ENCODE data around the gene PTDSS2. TPM values are rescaled to one million over a fixed set of nuclear protein-coding genes. Genes with fewer than 3 reads are reported as not detected.

PTDSS2 gene
- total and polyA plus RNA-seq, 2 of the 13 experiments (the other 11 are each of a cell fraction or from before 2014, with no cell fraction given), result 21.7 to 26.4 TPM

DNA sequence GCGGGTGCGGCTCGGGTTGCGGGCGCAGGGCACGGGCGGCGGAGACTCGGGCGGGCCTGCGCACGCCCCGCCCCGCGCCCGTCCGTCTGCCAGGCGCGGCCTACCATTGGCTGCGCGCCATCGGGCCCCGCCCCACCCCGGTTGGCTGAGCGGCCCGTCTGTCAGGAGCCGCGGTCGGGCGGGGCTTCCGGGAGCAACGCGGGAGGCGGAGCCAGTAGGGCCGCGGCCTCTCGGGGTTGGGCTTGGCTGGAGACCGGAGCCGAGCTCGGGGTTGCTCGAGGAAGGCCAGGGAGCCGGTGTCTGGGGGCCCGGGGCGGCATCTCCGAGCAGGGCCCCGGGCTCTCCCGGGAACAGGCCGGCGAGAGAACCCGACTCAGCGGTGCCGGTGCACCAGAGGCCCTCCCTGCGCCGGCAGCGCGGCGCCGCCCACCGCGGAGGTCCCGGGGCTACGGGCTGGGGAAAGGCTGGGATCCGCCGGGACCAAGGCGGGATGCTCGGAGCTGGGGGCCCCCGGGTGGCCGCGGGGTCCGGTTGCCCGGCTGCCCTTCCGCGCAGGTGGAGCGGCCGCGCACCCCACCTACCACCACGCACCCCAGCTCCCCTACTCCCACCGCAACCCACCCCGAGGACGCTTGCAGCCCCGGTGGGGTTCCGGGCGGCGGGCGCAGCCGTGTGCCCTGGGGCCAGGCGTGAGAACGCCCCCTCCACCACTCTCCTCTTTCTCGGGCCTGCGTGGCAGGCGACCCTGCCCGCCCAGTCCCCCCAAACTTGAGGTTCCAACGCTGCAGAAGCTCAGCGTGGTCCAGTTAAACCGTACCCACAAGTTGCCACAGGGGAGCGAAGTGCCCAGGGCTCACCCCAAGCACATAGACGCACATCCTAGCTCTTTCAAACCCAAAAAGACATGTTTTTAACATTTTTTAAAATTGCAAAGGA lies 85.7 kb downstream of the PTDSS2 start, which contains the start of gene HRAS:
Gene HRAS (minus strand): TSS at position 58 of the 936 bp plus-strand sequence.
- peak within 1 kb of the TSS; percentile 94 for H3K4me2 ChIP-seq (ENCODE audit: low read depth, low read length)
- H3K36me3 ChIP-seq (replicated peaks in 1 of 2; ENCODE audit: control insufficient read depth in 1 of 2, insufficient read depth in 2 of 2, low read length in 2 of 2), result peaks cover 10 to 19% of the 10 kb centered on the region in 2 experiments; a peak in 4 of 5 replicates
- in situ Hi-C loops (cut with HindIII; ENCODE audit: extremely low pct_ligation_motif_present, low pct_unique_long_range_greater_than_20kb), result no loop called here
- H3K27ac ChIP-seq (ENCODE audit: extremely low read length, insufficient read depth, low read length), result peak within 1 kb of the TSS; percentile 75
- peaks cover 5 to 11% of the 10 kb centered on the region in 2 experiments; a peak in 4 of 5 replicates for H3K27me3 ChIP-seq (ENCODE audit: control insufficient read depth in 1 of 2, insufficient read depth in 2 of 2, low read length in 2 of 2)
- no TSS peak for BruUV-seq (replicated peaks)
- POLR2A ChIA-PET, result interaction anchor here (0.7 to 1.5 kb wide), 17 partner anchors 9 to 284 kb away, joined by 3 to 7 read pairs (median 4); partner anchors contain the start of genes PHRF1, PNPLA2 and RNH1
- FAIRE-seq (no peak), DNase-seq (ENCODE audit: low spot score) (peak; percentile 83), ATAC-seq (peak; percentile 84)
- peaks cover 4% of the 10 kb centered on the region for H3K79me2 ChIP-seq (ENCODE audit: insufficient read depth, low read length)
- CTCF ChIA-PET (ENCODE audit: low intra/inter-chr PET ratio, low total read pairs), result interaction anchor here (0.6 kb wide), 1 partner anchor 217 kb away, joined by 4 read pairs; no protein-coding TSS in a partner anchor
- intact Hi-C loops (cut with micrococcal nuclease; ENCODE audit: unreplicated experiment), result no loop called here
- no peaks in the 10 kb centered on the region for H3K9me3 ChIP-seq (ENCODE audit: low read length)
- H3K9ac ChIP-seq (ENCODE audit: insufficient read depth, low read depth, low read length), result peak within 1 kb of the TSS; percentile 82
- H3K4me1 ChIP-seq (ENCODE audit: insufficient read depth, low read length), result peaks cover 47% of the 10 kb centered on the region
- H4K20me1 ChIP-seq (ENCODE audit: insufficient read depth, low read length), result no peaks in the 10 kb centered on the region; the same call in 1 of the 2 replicates
- peak within 1 kb of the TSS; percentile 93 to 95 (median 95) for H3K4me3 ChIP-seq (replicated peaks in 1 of 3; ENCODE audit: insufficient read depth in 1 of 3, low read depth in 2 of 3, low read length in 3 of 3)
- H2AFZ ChIP-seq (ENCODE audit: low read length), result no peak within 1 kb of the TSS
- WGBS (ENCODE audit: low lambda C conversion rate), result 0% methylated on average over 9 of the region's 97 CpGs
- TF ChIP-seq CCAR2 (optimal IDR thresholded peaks at IDR 0.05; ENCODE audit: low read depth, low read length) (no peak), KDM3A (CRISPR knock-in tag; IDR thresholded peaks at IDR 0.05; ENCODE audit: low read depth) (no peak), BRD4 (CRISPR knock-in tag; IDR thresholded peaks at IDR 0.05) (no peak), ZNF44 (CRISPR knock-in tag; IDR thresholded peaks at IDR 0.05) (no peak), KDM4B (CRISPR knock-in tag; IDR thresholded peaks at IDR 0.05) (no peak), SKI (IDR thresholded peaks at IDR 0.05; ENCODE audit: partially characterized antibody) (peak; percentile 20), ZSCAN20 (CRISPR knock-in tag; IDR thresholded peaks at IDR 0.05; ENCODE audit: borderline replicate concordance) (peak; percentile 38; the same call in 1 of the 2 replicates), SP2 (CRISPR knock-in tag; IDR thresholded peaks at IDR 0.05) (peak; percentile 94), KAT7 (CRISPR knock-in tag; IDR thresholded peaks at IDR 0.05; ENCODE audit: borderline replicate concordance) (peak; percentile 62; the same call in 1 of the 2 replicates), ELF1 (CRISPR knock-in tag; IDR thresholded peaks at IDR 0.05) (peak; percentile 82), RBAK (CRISPR knock-in tag; IDR thresholded peaks at IDR 0.05) (no peak), ZNF619 (CRISPR knock-in tag; IDR thresholded peaks at IDR 0.05) (peak; percentile 70; the same call in 1 of the 2 replicates), YEATS2 (CRISPR knock-in tag; IDR thresholded peaks at IDR 0.05; ENCODE audit: borderline replicate concordance) (peak; percentile 52; the same call in 1 of the 2 replicates), STAT5B (CRISPR knock-in tag; IDR thresholded peaks at IDR 0.05) (no peak), AGO2 (optimal IDR thresholded peaks at IDR 0.05; ENCODE audit: low read depth, low read length) (peak; percentile 49), MXD3 (CRISPR knock-in tag; IDR thresholded peaks at IDR 0.05) (peak; percentile 62; the same call in 1 of the 2 replicates), PAXIP1 (CRISPR knock-in tag; conservative IDR thresholded peaks at IDR 0.05) (0 out of 2 replicates have a peak, but pooled peaks have one; percentile 20), ZNF747 (CRISPR knock-in tag; IDR thresholded peaks at IDR 0.05; ENCODE audit: borderline replicate concordance) (0 out of 2 replicates have a peak, but pooled peaks have one; percentile 32)
- TF ChIP-seq, protein P1, sequence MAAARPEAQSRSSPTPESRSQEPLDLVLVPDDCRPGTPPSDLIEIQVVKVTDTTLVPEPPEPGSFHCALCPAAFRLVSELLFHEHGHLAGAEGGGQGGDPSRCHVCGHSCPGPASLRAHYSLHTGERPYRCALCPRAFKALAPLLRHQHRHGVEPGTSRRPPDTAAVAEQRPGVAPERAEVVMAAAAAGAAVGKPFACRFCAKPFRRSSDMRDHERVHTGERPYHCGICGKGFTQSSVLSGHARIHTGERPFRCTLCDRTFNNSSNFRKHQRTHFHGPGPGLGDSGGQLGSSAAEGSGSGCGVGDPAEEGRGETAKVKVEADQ (CRISPR knock-in tag; IDR thresholded peaks at IDR 0.05; ENCODE audit: borderline replicate concordance), result peak; percentile 20; the same call in 1 of the 2 replicates
